ENCODE results near the gene ENG. TPM values are rescaled to one million over a fixed set of nuclear protein-coding genes. Genes with fewer than 3 reads are reported as not detected.

ENG gene
- polyA plus RNA-seq, 2 donors, result 11.1 to 17.9 TPM

- peaks cover 18 to 30% of the 10 kb centered on the region in 2 donors for H3K36me3 ChIP-seq (ENCODE audit: control insufficient read depth in 2 of 2, insufficient read depth in 2 of 2, low read length in 1 of 2)
- no peak overlapping the region for H3K27ac ChIP-seq (ENCODE audit: low read depth in 2 of 2, low read length in 1 of 2)
- no peaks in the 10 kb centered on the region for H3K27me3 ChIP-seq (ENCODE audit: control insufficient read depth in 1 of 2, insufficient read depth in 2 of 2, low read length in 2 of 2)
- peaks cover 1 to 2% of the 10 kb centered on the region in 2 donors for H3K4me1 ChIP-seq (ENCODE audit: control insufficient read depth in 2 of 2, insufficient read depth in 2 of 2, low read length in 1 of 2)
- no peak overlapping the region for H3K4me3 ChIP-seq (ENCODE audit: low read depth in 1 of 2, low read length in 2 of 2)
- H3K9me3 ChIP-seq (ENCODE audit: control insufficient read depth in 2 of 2, insufficient read depth in 1 of 2, low read depth in 1 of 2, low read length in 1 of 2), result no peaks in the 10 kb centered on the region
- WGBS, 2 donors, result 89 to 93% methylated on average over 9 of the region's 11 CpGs
These were observed 35.9 kb downstream of the ENG start for GRCh38 chr9:127818574-127818973.

- Histone ChIP-seq H3K9me3 (ENCODE audit: control insufficient read depth in 2 of 2, insufficient read depth in 1 of 2, low read depth in 1 of 2, low read length in 1 of 2) (no peaks in the 10 kb centered on the region), H3K27me3 (ENCODE audit: control insufficient read depth in 1 of 2, insufficient read depth in 2 of 2, low read length in 2 of 2) (no peaks in the 10 kb centered on the region), H3K27ac (ENCODE audit: low read depth in 2 of 2, low read length in 1 of 2) (no peak overlapping the region), H3K4me3 (ENCODE audit: low read depth in 1 of 2, low read length in 2 of 2) (no peak overlapping the region), H3K36me3 (ENCODE audit: control insufficient read depth in 2 of 2, insufficient read depth in 2 of 2, low read length in 1 of 2) (peaks cover 22 to 36% of the 10 kb centered on the region in 2 donors), H3K4me1 (ENCODE audit: control insufficient read depth in 2 of 2, insufficient read depth in 2 of 2, low read length in 1 of 2) (peaks cover 1 to 2% of the 10 kb centered on the region in 2 donors)
- 76 to 77% methylated on average over 17 of the region's 17 CpGs for WGBS, 2 donors
These were observed 36.5 kb downstream of the ENG start for GRCh38 chr9:127817881-127818434.

GRCh38 chr9:127816728-127817127, 37.7 kb downstream of the ENG start:
- Histone ChIP-seq H3K27ac (ENCODE audit: low read depth in 2 of 2, low read length in 1 of 2) (no peak overlapping the region), H3K9me3 (ENCODE audit: control insufficient read depth in 2 of 2, insufficient read depth in 1 of 2, low read depth in 1 of 2, low read length in 1 of 2) (no peaks in the 10 kb centered on the region), H3K4me1 (ENCODE audit: control insufficient read depth in 2 of 2, insufficient read depth in 2 of 2, low read length in 1 of 2) (peaks cover 1 to 2% of the 10 kb centered on the region in 2 donors), H3K27me3 (ENCODE audit: control insufficient read depth in 1 of 2, insufficient read depth in 2 of 2, low read length in 2 of 2) (no peaks in the 10 kb centered on the region), H3K4me3 (ENCODE audit: low read depth in 1 of 2, low read length in 2 of 2) (no peak overlapping the region), H3K36me3 (ENCODE audit: control insufficient read depth in 2 of 2, insufficient read depth in 2 of 2, low read length in 1 of 2) (peaks cover 23 to 40% of the 10 kb centered on the region in 2 donors)
- WGBS, 2 donors, result 86 to 88% methylated on average over 8 of the region's 8 CpGs

GRCh38 chr9:127816362-127816725, 38.1 kb downstream of the ENG start:
- H3K4me3 ChIP-seq (ENCODE audit: low read depth in 1 of 2, low read length in 2 of 2), result no peak overlapping the region
- no peak overlapping the region for H3K27ac ChIP-seq (ENCODE audit: low read depth in 2 of 2, low read length in 1 of 2)
- H3K36me3 ChIP-seq (ENCODE audit: control insufficient read depth in 2 of 2, insufficient read depth in 2 of 2, low read length in 1 of 2), result peaks cover 23 to 40% of the 10 kb centered on the region in 2 donors
- H3K4me1 ChIP-seq (ENCODE audit: control insufficient read depth in 2 of 2, insufficient read depth in 2 of 2, low read length in 1 of 2), result peaks cover 1 to 2% of the 10 kb centered on the region in 2 donors
- H3K27me3 ChIP-seq (ENCODE audit: control insufficient read depth in 1 of 2, insufficient read depth in 2 of 2, low read length in 2 of 2), result no peaks in the 10 kb centered on the region
- WGBS, 2 donors, result 70% methylated on average over 3 of the region's 3 CpGs
- no peaks in the 10 kb centered on the region for H3K9me3 ChIP-seq (ENCODE audit: control insufficient read depth in 2 of 2, insufficient read depth in 1 of 2, low read depth in 1 of 2, low read length in 1 of 2)

GRCh38 chr9:127815512-127816361, 38.7 kb downstream of the ENG start:
- 87 to 89% methylated on average over 31 to 33 of the region's 33 CpGs for WGBS, 2 donors
- Histone ChIP-seq H3K4me1 (ENCODE audit: control insufficient read depth in 2 of 2, insufficient read depth in 2 of 2, low read length in 1 of 2) (peaks cover 2 to 3% of the 10 kb centered on the region in 2 donors), H3K27me3 (ENCODE audit: control insufficient read depth in 1 of 2, insufficient read depth in 2 of 2, low read length in 2 of 2) (no peaks in the 10 kb centered on the region), H3K4me3 (ENCODE audit: low read depth in 1 of 2, low read length in 2 of 2) (no peak overlapping the region), H3K36me3 (ENCODE audit: control insufficient read depth in 2 of 2, insufficient read depth in 2 of 2, low read length in 1 of 2) (peaks cover 23 to 40% of the 10 kb centered on the region in 2 donors), H3K27ac (ENCODE audit: low read depth in 2 of 2, low read length in 1 of 2) (no peak overlapping the region), H3K9me3 (ENCODE audit: control insufficient read depth in 2 of 2, insufficient read depth in 1 of 2, low read depth in 1 of 2, low read length in 1 of 2) (no peaks in the 10 kb centered on the region)

- H3K27ac ChIP-seq (ENCODE audit: low read depth in 2 of 2, low read length in 1 of 2), result no peak overlapping the region
- H3K9me3 ChIP-seq (ENCODE audit: control insufficient read depth in 2 of 2, insufficient read depth in 1 of 2, low read depth in 1 of 2, low read length in 1 of 2), result no peaks in the 10 kb centered on the region
- peaks cover 23 to 46% of the 10 kb centered on the region in 2 donors for H3K36me3 ChIP-seq (ENCODE audit: control insufficient read depth in 2 of 2, insufficient read depth in 2 of 2, low read length in 1 of 2)
- WGBS, 2 donors, result 87 to 91% methylated on average over 10 to 11 of the region's 11 CpGs
- no peaks in the 10 kb centered on the region for H3K27me3 ChIP-seq (ENCODE audit: control insufficient read depth in 1 of 2, insufficient read depth in 2 of 2, low read length in 2 of 2)
- H3K4me3 ChIP-seq (ENCODE audit: low read depth in 1 of 2, low read length in 2 of 2), result no peak overlapping the region
- peaks cover 2 to 10% of the 10 kb centered on the region in 2 donors for H3K4me1 ChIP-seq (ENCODE audit: control insufficient read depth in 2 of 2, insufficient read depth in 2 of 2, low read length in 1 of 2)
These were observed 39.6 kb downstream of the ENG start for GRCh38 chr9:127814619-127815511.

GRCh38 chr9:127813686-127814226, 40.7 kb downstream of the ENG start:
- Histone ChIP-seq H3K4me1 (ENCODE audit: control insufficient read depth in 2 of 2, insufficient read depth in 2 of 2, low read length in 1 of 2) (peaks cover 4 to 14% of the 10 kb centered on the region in 2 donors), H3K27me3 (ENCODE audit: control insufficient read depth in 1 of 2, insufficient read depth in 2 of 2, low read length in 2 of 2) (no peaks in the 10 kb centered on the region), H3K27ac (ENCODE audit: low read depth in 2 of 2, low read length in 1 of 2) (no peak overlapping the region), H3K36me3 (ENCODE audit: control insufficient read depth in 2 of 2, insufficient read depth in 2 of 2, low read length in 1 of 2) (peaks cover 23 to 46% of the 10 kb centered on the region in 2 donors), H3K4me3 (ENCODE audit: low read depth in 1 of 2, low read length in 2 of 2) (no peak overlapping the region), H3K9me3 (ENCODE audit: control insufficient read depth in 2 of 2, insufficient read depth in 1 of 2, low read depth in 1 of 2, low read length in 1 of 2) (no peaks in the 10 kb centered on the region)
- 74 to 76% methylated on average over 9 of the region's 9 CpGs for whole genome bisulfite sequencing, 2 donors

- Histone ChIP-seq H3K4me3 (ENCODE audit: low read depth in 1 of 2, low read length in 2 of 2) (no peak overlapping the region), H3K27ac (ENCODE audit: low read depth in 2 of 2, low read length in 1 of 2) (no peak overlapping the region), H3K27me3 (ENCODE audit: control insufficient read depth in 1 of 2, insufficient read depth in 2 of 2, low read length in 2 of 2) (no peaks in the 10 kb centered on the region), H3K9me3 (ENCODE audit: control insufficient read depth in 2 of 2, insufficient read depth in 1 of 2, low read depth in 1 of 2, low read length in 1 of 2) (no peaks in the 10 kb centered on the region), H3K4me1 (ENCODE audit: control insufficient read depth in 2 of 2, insufficient read depth in 2 of 2, low read length in 1 of 2) (peaks cover 4 to 14% of the 10 kb centered on the region in 2 donors), H3K36me3 (ENCODE audit: control insufficient read depth in 2 of 2, insufficient read depth in 2 of 2, low read length in 1 of 2) (peaks cover 23 to 49% of the 10 kb centered on the region in 2 donors)
- WGBS, 2 donors, result 90 to 93% methylated on average over 19 of the region's 19 CpGs
These were observed 41.4 kb downstream of the ENG start for GRCh38 chr9:127812936-127813675.

All from esophagus (tissue), 2 donors.